Subcutaneous abdominal adipose tissue (tissue), 5 donors: ENCODE results near the gene MICA.
"Not testable (repeated sequence)": the region's sequence is repeated elsewhere in the genome, so short reads cannot be mapped to it uniquely, and the experiment has no call there.

Experiments used
- H3K27ac ChIP-seq: one replicate; pipeline ENCODE4 v1.7.0; 2013; ENCODE audit warnings: low read depth, mild to moderate bottlenecking, inconsistent platforms, low read length, moderate library complexity
- H3K27me3 ChIP-seq, 5 donors: one replicate each; pipeline ENCODE4 v1.7.0; 2013; ENCODE audit warnings: low read length in 5 of 5, inconsistent platforms in 1 of 5; ENCODE audit not compliant: control insufficient read depth in 5 of 5, insufficient read depth in 4 of 5
- H3K36me3 ChIP-seq, 5 donors: one replicate each; pipeline ENCODE4 v1.7.0; 2013; ENCODE audit warnings: low read length in 5 of 5; ENCODE audit not compliant: control insufficient read depth in 5 of 5, insufficient read depth in 5 of 5
- H3K4me1 ChIP-seq, 5 donors: one replicate each; pipeline ENCODE4 v1.7.0; 2013; ENCODE audit warnings: low read length in 5 of 5, mild to moderate bottlenecking in 3 of 5, moderate library complexity in 1 of 5; ENCODE audit not compliant: control insufficient read depth in 5 of 5, insufficient read depth in 5 of 5
- H3K4me3 ChIP-seq, 5 donors: one replicate each; pipeline ENCODE4 v1.7.0; 2013; ENCODE audit warnings: low read length in 5 of 5, low read depth in 1 of 5
- H3K9ac ChIP-seq, 5 donors: one replicate each; pipeline ENCODE4 v1.7.0; 2013; ENCODE audit warnings: low read length in 5 of 5, mild to moderate bottlenecking in 4 of 5, moderate library complexity in 3 of 5
- H3K9me3 ChIP-seq, 5 donors: one replicate each; pipeline ENCODE4 v1.7.0; 2013; ENCODE audit warnings: low read length in 5 of 5; ENCODE audit not compliant: control insufficient read depth in 5 of 5
- donor health status: healthy.
- donor health status: healthy.
- donor health status: healthy.
- donor health status: healthy.
- donor health status: healthy.

Gene MICA

DNA sequence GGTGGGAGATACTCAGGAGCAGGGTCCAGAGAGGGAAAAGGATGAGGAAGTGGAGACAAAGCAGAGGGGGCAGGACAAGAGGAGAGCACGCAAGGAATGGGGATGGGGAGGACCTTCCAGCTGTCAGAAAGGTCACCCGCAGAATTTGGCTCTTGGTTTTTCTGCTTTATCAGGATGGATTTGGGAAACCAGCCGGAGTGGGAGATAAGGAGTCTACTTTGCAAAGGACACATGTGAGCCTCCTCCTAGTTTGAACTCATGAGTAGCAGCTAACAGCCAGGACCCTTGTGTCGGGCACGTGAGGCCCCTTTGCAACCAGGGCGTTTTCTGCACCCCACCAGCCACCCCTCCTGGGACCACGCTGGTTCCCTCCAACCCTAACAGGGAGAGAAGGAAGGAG, 7.6 kb upstream of the MICA start:
- Histone ChIP-seq H3K9me3 (no peaks in the 10 kb centered on the region), H3K27ac (no peak overlapping the region), H3K9ac (no peak overlapping the region), H3K4me1 (peaks cover 2 to 38% (median 12%) of the 10 kb centered on the region in 5 donors), H3K27me3 (no peaks in the 10 kb centered on the region), H3K4me3 (no peak overlapping the region), H3K36me3 (peaks cover 0 to 18% (median 4%) of the 10 kb centered on the region in 5 donors)

DNA sequence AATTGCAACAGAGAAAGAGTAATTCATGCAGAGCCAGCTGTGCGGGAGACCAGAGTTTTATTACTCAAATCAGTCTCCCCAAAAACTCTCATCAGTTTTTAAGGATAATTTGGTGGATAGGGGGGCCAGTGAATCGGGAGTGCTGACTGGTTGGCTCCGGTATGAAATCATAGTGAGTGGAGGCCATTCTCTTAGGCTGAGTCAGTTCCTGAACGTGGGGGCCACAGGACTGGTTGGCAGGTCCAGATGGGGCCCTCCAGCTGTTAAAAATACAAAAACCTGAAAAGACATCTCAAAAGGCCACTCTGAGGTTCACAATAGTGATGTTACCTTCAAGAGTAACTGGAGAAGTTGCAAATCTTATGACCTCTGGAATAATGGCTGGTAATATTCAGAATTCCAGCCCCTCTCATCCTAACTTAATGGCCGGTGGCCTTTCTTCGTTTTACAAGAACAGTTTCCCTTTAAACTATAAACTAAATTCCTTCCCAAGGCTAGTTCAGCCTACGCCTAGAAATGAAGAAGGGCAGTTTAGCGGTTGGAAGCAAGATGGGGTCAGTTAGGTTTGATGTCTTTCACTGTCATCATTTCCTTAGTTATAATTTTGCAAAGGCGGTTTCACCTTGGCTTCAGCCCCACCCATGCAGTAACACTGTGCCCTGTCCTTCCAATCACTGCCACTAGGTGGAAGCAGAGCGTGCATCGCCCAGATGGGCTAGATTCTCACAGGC, 6.8 kb upstream of the MICA start:
- H3K9me3 ChIP-seq, result no peaks in the 10 kb centered on the region
- H3K36me3 ChIP-seq, result peaks cover 0 to 18% (median 4%) of the 10 kb centered on the region in 5 donors
- H3K27ac ChIP-seq, result no peak overlapping the region
- H3K9ac ChIP-seq, result no peak overlapping the region
- peaks cover 2 to 45% (median 18%) of the 10 kb centered on the region in 5 donors for H3K4me1 ChIP-seq
- H3K4me3 ChIP-seq, result no peak overlapping the region
- no peaks in the 10 kb centered on the region for H3K27me3 ChIP-seq

DNA sequence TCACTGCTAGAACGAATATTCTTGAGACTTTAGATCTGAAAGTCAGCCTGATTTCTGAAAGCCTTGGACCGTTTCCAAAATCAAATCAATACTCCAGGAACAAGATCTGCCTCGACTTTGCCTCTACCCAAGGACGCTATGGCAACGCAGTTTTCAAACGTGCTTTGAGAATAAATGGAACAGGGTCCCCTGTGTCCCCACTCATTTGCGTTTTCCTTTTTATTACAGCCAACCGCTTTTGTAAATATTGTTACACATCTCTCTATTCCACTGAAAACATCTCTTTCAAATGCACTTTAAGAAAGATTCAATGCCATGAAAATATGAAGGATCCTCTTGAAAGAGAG, 6.3 kb upstream of the MICA start:
- peaks cover 0 to 18% (median 4%) of the 10 kb centered on the region in 5 donors for H3K36me3 ChIP-seq
- H3K4me1 ChIP-seq, result peaks cover 5 to 50% (median 24%) of the 10 kb centered on the region in 5 donors
- not testable (repeated sequence) for H3K27ac ChIP-seq, H3K4me3 ChIP-seq, H3K27me3 ChIP-seq, H3K9me3 ChIP-seq, H3K9ac ChIP-seq

DNA sequence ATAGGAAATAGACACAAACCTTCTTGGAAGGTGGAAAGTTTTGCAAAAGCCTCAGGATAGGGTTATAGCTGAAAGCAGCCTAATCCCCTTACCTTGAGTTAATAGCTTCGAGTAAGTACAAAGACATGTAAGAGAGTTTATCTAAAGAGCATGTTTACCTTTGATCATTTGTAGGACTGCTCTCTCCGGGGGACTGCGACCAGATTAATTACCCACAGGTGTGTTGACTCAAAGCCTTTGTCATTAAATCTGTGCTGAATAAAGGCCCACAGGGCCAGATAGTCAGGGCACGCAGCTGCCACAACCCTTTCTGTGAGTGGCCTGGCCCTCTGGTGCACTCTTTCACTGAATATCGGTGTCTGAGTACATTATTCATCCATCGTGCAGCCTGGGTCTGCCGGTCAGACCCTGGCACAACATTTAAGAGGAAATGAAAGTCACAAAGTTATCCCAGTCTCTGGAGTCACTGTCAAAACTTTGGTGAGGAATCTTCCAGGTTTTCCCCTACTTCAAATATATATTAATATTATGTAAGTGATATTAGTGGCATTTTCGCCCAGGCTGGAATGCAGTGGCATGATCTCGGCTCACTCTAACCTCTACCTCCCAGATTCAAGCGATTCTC, 5.4 kb upstream of the MICA start:
- H3K27me3 ChIP-seq, result no peaks in the 10 kb centered on the region
- no peak overlapping the region for H3K9ac ChIP-seq
- peaks cover 0 to 18% (median 4%) of the 10 kb centered on the region in 5 donors for H3K36me3 ChIP-seq
- no peak overlapping the region for H3K4me3 ChIP-seq
- H3K4me1 ChIP-seq, result peaks cover 5 to 59% (median 33%) of the 10 kb centered on the region in 5 donors
- H3K9me3 ChIP-seq, result no peaks in the 10 kb centered on the region
- peak overlapping the region; percentile 99 for H3K27ac ChIP-seq

DNA sequence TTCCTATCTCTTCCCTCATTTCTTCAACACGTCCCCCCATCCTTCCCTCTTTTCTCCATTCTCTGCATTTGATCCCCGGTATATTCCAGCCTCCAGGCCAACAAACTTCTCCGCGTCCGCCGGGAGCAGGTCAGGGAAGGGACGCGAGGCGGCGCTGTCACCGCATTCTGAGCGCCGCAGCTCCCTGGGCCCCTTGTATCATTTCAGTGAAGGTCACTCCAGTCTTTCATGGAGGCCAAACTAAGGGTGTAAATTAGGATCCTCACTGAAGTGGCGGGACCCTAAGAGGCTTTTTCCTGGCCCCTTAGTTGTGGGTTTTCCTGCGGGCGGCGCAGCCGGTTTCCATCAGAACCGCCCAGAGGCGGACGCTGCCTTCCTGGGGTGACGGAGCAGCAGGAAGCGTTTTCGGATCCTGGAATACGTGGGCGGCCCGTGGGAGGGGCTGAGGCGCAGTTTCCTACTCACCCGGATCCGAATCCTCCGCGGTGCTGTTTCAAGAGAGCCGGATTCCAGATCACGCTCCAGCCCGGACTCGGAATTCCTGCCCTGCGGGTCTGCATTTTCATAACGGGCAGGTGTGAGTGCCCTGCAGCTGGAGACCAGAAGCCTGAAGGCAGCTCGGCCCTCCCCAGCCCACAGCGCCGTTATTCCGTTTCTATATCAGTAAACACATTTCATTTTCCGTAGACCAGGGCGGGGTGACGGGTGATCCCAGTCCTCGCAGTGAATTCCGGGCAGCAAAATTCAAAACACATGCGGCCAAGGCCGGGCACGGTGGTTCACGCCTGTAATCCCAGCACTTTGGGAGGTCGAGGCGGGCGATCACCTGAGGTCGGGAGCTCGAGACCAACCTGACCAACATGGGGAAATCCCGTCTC, 3.6 kb upstream of the MICA start:
- Histone ChIP-seq H3K27ac (peak overlapping the region; percentile 99), H3K9ac (peak overlapping the region; percentile 79 to 98 (median 92)), H3K9me3 (no peaks in the 10 kb centered on the region), H3K4me3 (peak overlapping the region; percentile 81 to 89 (median 88)), H3K27me3 (no peaks in the 10 kb centered on the region), H3K36me3 (peaks cover 0 to 6% (median 0%) of the 10 kb centered on the region in 5 donors), H3K4me1 (peaks cover 5 to 70% (median 50%) of the 10 kb centered on the region in 5 donors)

DNA sequence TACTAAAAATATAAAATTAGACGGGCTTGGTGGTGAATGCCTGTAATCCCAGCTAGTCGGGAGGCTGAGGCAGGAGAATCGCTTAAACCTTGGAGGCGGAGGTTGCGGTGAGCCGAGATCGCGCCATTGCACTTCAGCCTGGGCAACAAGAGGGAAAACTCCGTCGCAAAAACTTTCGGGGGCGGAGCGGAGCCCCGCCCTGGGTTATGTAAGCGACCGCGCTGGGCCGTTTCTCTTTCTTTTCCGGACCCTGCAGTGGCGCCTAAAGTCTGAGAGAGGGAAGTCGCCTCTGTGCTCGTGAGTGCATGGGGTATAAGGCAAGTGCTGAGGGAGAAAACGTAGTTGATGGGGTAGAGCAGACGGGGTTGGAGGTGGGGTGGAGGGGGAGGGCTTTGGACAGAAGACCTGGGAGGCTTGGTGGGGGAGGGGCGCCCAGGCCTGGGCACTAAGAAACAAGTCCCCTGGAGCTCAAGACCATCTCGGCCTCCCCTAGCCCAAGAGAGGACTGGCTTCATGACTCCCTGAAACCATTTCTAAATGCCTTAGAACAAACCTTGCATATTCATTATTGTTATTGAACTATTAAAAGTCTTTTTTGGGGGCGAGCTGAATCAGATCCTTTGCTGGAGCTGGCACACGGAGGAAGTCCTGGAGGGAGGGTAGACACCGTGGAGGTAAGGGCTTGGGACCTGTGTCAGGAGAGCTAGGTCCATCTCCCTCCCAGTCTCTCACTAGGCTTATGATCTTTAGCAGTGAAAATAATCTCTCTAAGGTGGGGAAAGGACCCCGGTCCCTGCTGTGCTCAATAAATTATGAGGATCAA, 2.7 kb upstream of the MICA start:
- no peaks in the 10 kb centered on the region for H3K27me3 ChIP-seq

DNA sequence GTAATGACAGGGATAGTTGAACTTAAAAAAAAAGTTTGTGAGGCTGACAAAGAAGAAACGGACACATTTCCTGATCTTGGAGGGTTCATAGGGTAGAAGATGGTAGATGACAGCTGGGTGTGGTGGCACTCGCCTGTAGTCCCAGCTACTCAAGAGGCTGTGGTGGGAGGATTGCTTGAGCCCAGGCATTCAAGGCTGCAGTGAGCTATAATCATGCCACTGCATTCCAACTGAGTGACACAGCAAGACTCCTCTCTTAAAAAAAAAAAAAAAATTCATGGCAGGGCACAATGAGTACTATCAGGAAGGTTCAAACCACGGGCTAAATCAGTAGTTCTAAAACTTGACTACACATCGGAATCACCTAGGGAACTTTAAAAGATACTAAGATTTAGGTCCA, 2.0 kb upstream of the MICA start:
- Histone ChIP-seq H3K9me3 (no peaks in the 10 kb centered on the region), H3K4me3 (peak overlapping the region; percentile 81 to 89 (median 88)), H3K36me3 (no peaks in the 10 kb centered on the region), H3K9ac (peak overlapping the region; percentile 65 to 98 (median 90)), H3K4me1 (peaks cover 5 to 66% (median 53%) of the 10 kb centered on the region in 5 donors), H3K27me3 (no peaks in the 10 kb centered on the region), H3K27ac (peak overlapping the region; percentile 99)

More for the DNA sequence above, 2.7 kb upstream of the MICA start:
- peak overlapping the region; percentile 81 to 89 (median 88) for H3K4me3 ChIP-seq
- no peaks in the 10 kb centered on the region for H3K9me3 ChIP-seq
- H3K27ac ChIP-seq, result peak overlapping the region; percentile 99
- H3K36me3 ChIP-seq, result peaks cover 0 to under 1% (median 0%) of the 10 kb centered on the region in 5 donors
- peak overlapping the region; percentile 86 to 98 (median 92) for H3K9ac ChIP-seq
- peaks cover 5 to 70% (median 51%) of the 10 kb centered on the region in 5 donors for H3K4me1 ChIP-seq

DNA sequence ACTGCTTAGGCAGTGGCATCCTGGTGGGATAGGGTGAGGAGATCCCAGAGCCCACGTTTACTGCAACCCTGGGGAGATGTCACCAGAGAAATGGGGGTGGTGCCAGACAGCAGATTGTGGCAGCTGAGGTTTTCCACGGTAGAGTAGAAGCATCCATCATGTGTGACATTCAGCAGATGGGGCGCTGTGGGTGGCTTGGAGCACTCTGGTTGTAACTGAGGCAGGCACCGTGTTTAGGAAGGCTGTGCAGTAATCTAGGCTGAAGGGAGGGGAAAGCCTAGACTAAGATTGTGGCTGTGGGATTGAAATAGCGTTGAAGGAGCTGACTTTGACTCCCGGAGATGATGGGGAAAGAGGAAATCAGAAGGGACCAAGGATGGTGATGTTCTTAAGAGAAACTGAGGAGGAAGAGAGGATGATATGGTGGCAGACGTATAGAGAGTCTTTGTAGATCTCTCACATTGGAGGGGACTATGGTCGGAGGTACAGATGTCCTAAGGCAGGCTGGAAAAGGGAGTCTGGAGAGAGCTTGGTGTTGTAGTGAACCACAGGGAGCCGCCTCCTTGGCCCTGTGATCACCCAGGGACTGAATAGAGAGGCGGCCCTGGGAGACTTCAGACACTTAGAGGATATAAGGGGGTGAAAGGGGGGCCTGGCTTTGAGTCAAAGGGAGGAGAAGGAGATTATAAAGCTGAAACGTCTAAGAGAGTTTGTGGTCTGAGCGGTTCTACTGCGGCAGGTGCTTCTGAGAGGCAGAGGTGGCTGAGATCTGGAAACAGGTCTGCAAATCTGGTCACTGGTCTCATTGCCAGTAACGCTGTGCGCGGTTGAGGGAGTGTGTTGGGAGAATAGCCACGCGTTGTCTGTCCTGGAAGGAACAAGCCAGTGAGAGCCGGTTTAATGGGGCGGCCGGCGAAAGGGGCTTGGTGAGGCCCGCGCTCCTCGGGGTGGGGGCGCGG, 792 bp upstream of the MICA start:
- Histone ChIP-seq H3K27me3 (no peaks in the 10 kb centered on the region), H3K9ac (peak overlapping the region; percentile 62 to 97 (median 73)), H3K9me3 (no peaks in the 10 kb centered on the region), H3K4me3 (peak overlapping the region; percentile 69 to 81 (median 78)), H3K27ac (peak overlapping the region; percentile 99), H3K36me3 (no peaks in the 10 kb centered on the region), H3K4me1 (peaks cover 3 to 61% (median 53%) of the 10 kb centered on the region in 5 donors)
